HG03095 (cell line): ENCODE results near the gene CACNA1I.

Experiments
- ATAC-seq: cut with Tn5 transposase; IDR thresholded peaks from one replicate; pipeline ENCODE4 v1.9.1; 2021; ENCODE audit warnings: moderate library complexity; ENCODE audit not compliant: unreplicated experiment

CACNA1I gene

GRCh38 chr22:39713799-39714290 lies 143.3 kb downstream of the CACNA1I start:
- ATAC-seq: no peak

GRCh38 chr22:39714321-39714720 lies 143.8 kb downstream of the CACNA1I start:
- ATAC-seq: no peak

- no peak for ATAC-seq
Observed at GRCh38 chr22:39715778-39716495, 145.4 kb downstream of the CACNA1I start.

GRCh38 chr22:39716534-39716933 lies 146.0 kb downstream of the CACNA1I start:
- no peak for ATAC-seq

- no peak for ATAC-seq
Observed at GRCh38 chr22:39717099-39717498, 146.5 kb downstream of the CACNA1I start.

- no peak for ATAC-seq
Observed at GRCh38 chr22:39718206-39718605, 147.7 kb downstream of the CACNA1I start.

GRCh38 chr22:39718921-39719475 lies 148.4 kb downstream of the CACNA1I start:
- ATAC-seq: no peak

GRCh38 chr22:39719559-39720450 lies 149.3 kb downstream of the CACNA1I start:
- ATAC-seq: no peak

- ATAC-seq: no peak
Observed at GRCh38 chr22:39721206-39722031, 150.9 kb downstream of the CACNA1I start.

GRCh38 chr22:39722032-39722325 lies 151.4 kb downstream of the CACNA1I start:
- no peak for ATAC-seq

- ATAC-seq: no peak
Observed at GRCh38 chr22:39722501-39722900, 151.9 kb downstream of the CACNA1I start.

GRCh38 chr22:39723463-39723862 lies 152.9 kb downstream of the CACNA1I start:
- ATAC-seq: no peak

GRCh38 chr22:39723899-39724351 lies 153.4 kb downstream of the CACNA1I start:
- ATAC-seq: no peak

GRCh38 chr22:39724390-39724789 lies 153.8 kb downstream of the CACNA1I start:
- ATAC-seq: no peak

GRCh38 chr22:39724857-39725256 lies 154.3 kb downstream of the CACNA1I start:
- ATAC-seq: no peak

- no peak for ATAC-seq
Observed at GRCh38 chr22:39725351-39726035, 154.9 kb downstream of the CACNA1I start.

GRCh38 chr22:39727541-39727940 lies 157.0 kb downstream of the CACNA1I start:
- no peak for ATAC-seq

GRCh38 chr22:39728236-39728860 lies 157.8 kb downstream of the CACNA1I start:
- no peak for ATAC-seq

- ATAC-seq: no peak
Observed at GRCh38 chr22:39729141-39729934, 158.8 kb downstream of the CACNA1I start.
